B cell (primary cell): Measurements from ENCODE around the gene PIAS4. TPM values are rescaled to one million over a fixed set of nuclear protein-coding genes. Genes with fewer than 3 reads are reported as not detected.

Experiments used
- ATAC-seq: fragments of 200-7000 bp; cut with Tn5 transposase; one replicate; pipeline ENCODE4 v1.10.0; 2021; ENCODE audit warnings: low read depth, mild to moderate bottlenecking, moderate number of reproducible peaks, moderate library complexity
- CTCF ChIA-PET: fragments of 350-600 bp; sonication (Branson Sonifier 250); formaldehyde crosslinking; loops from one replicate; lab custom pipeline; 2021; ENCODE audit warnings: antibody characterized with exemption, inconsistent platforms; lab: Charles Lee
- POLR2A ChIA-PET: fragments of 350-600 bp; sonication (Branson Sonifier 250); formaldehyde crosslinking; loops from one replicate; lab custom pipeline; 2021; ENCODE audit warnings: antibody characterized with exemption; lab: Charles Lee
- DNase-seq: peaks from one replicate; pipeline ENCODE4 v3.0.0; 2013
- H2AFZ ChIP-seq: 2 replicates; pipeline ENCODE4 v1.6.1; 2012; ENCODE audit warnings: mild to moderate bottlenecking, low read depth, low read length; ENCODE audit not compliant: insufficient read depth, poor library complexity, severe bottlenecking
- H3K27ac ChIP-seq, 2 donors: 1 replicate in 1 of 2; 2 replicates in 1 of 2; pipeline ENCODE4 v1.5.1; 2012 to 2013; ENCODE audit warnings: low read length in 2 of 2, mild to moderate bottlenecking in 2 of 2, moderate library complexity in 1 of 2
- H3K27me3 ChIP-seq, 4 experiments: fragments of 200-600 bp in 1 of 4; sonication (generic) in 1 of 4; replicated peaks in 1 of 4; 1 replicate in 2 of 4; 2 replicates in 2 of 4; pipeline versions ENCODE4 v1.6.1 to v1.7.0; 2013 to 2016; ENCODE audit warnings: low read length in 3 of 4, mild to moderate bottlenecking in 2 of 4, mixed read lengths in 1 of 4, moderate library complexity in 1 of 4; ENCODE audit not compliant: insufficient read depth in 4 of 4, control insufficient read depth in 3 of 4; ENCODE audit errors: control extremely low read depth in 1 of 4
- H3K36me3 ChIP-seq, 2 experiments: replicated peaks in 1 of 2; 1 replicate in 1 of 2; 2 replicates in 1 of 2; pipeline versions ENCODE4 v1.6.1 to v1.7.1; 2013; ENCODE audit warnings: low read length in 1 of 2; ENCODE audit not compliant: insufficient read depth in 2 of 2, control insufficient read depth in 1 of 2; ENCODE audit errors: control extremely low read depth in 1 of 2, extremely low read depth in 1 of 2
- H3K4me1 ChIP-seq, 2 donors: fragments of 200-600 bp in 1 of 2; sonication (generic) in 1 of 2; 1 replicate in 1 of 2; 2 replicates in 1 of 2; pipeline versions ENCODE4 v1.5.1 to v1.6.1; 2013 to 2017; ENCODE audit warnings: low read length in 2 of 2; ENCODE audit not compliant: control insufficient read depth in 2 of 2, insufficient read depth in 2 of 2
- H3K4me2 ChIP-seq: replicated peaks from 2 replicates; pipeline ENCODE3; 2012; ENCODE audit warnings: mild to moderate bottlenecking, low read depth, low read length; ENCODE audit not compliant: poor library complexity, severe bottlenecking
- H3K4me3 ChIP-seq, 5 experiments: fragments of 200-600 bp in 1 of 5; sonication (generic) in 1 of 5; 1 replicate in 3 of 5; 2 replicates in 2 of 5; pipeline versions ENCODE4 v1.5.1 to v1.7.0; 2011 to 2016; ENCODE audit warnings: low read length in 4 of 5, mild to moderate bottlenecking in 4 of 5, low read depth in 2 of 5, control low read depth in 1 of 5, moderate library complexity in 1 of 5; ENCODE audit not compliant: insufficient read depth in 1 of 5; ENCODE audit errors: control extremely low read depth in 1 of 5, extremely low read depth in 1 of 5
- H3K79me2 ChIP-seq: fragments of 200-600 bp; sonication (generic); one replicate; pipeline ENCODE4 v1.6.0; 2016; ENCODE audit warnings: low read length; ENCODE audit not compliant: control insufficient read depth, insufficient read depth
- H3K9ac ChIP-seq: fragments of 200-600 bp; sonication (generic); 2 replicates; pipeline ENCODE4 v1.6.1; 2017; ENCODE audit warnings: mild to moderate bottlenecking, low read length, moderate library complexity
- H3K9me3 ChIP-seq, 3 donors: one replicate each; pipeline versions ENCODE4 v1.6.1 to v1.7.1; 2013; ENCODE audit warnings: low read length in 2 of 3; ENCODE audit not compliant: control insufficient read depth in 2 of 3, insufficient read depth in 1 of 3; ENCODE audit errors: control extremely low read depth in 1 of 3
- H4K20me1 ChIP-seq: 2 replicates; pipeline ENCODE4 v1.6.0; 2012; ENCODE audit warnings: mild to moderate bottlenecking, low read length; ENCODE audit not compliant: insufficient read depth, control insufficient read depth, poor library complexity, severe bottlenecking
- H3K27ac Mint-ChIP-seq: one replicate; pipeline ENCODE4 v1.8.0; 2021; ENCODE audit warnings: mixed read lengths
- H3K27me3 Mint-ChIP-seq: one replicate; pipeline ENCODE4 v1.8.0; 2021; ENCODE audit warnings: mixed read lengths
- H3K4me1 Mint-ChIP-seq: one replicate; pipeline ENCODE4 v1.8.0; 2021; ENCODE audit warnings: mixed read lengths
- H3K4me3 Mint-ChIP-seq: one replicate; pipeline ENCODE4 v1.8.0; 2021; ENCODE audit warnings: mixed read lengths
- H3K9me3 Mint-ChIP-seq: one replicate; pipeline ENCODE4 v1.8.0; 2022; ENCODE audit warnings: mixed read lengths; ENCODE audit not compliant: insufficient read depth
- CTCF ChIP-seq: fragments of 200-600 bp; IDR thresholded peaks from one replicate; pipeline ENCODE4 v1.8.0; 2022; ENCODE audit warnings: antibody characterized with exemption, mild to moderate bottlenecking
- EZH2 ChIP-seq: IDR thresholded peaks from 2 replicates; pipeline ENCODE4 v1.6.1; 2012; ENCODE audit warnings: borderline replicate concordance, low read depth, mild to moderate bottlenecking, moderate library complexity, low read length; ENCODE audit not compliant: insufficient read depth, poor library complexity, severe bottlenecking
- WGBS: methylation state at CpG from one replicate; pipeline ENCODE4 v1.1.5; 2013; ENCODE audit warnings: missing lambda C conversion rate; ENCODE audit not compliant: insufficient coverage; 5-methylcytosine and 5-hydroxymethylcytosine counted together
- intact Hi-C: fragments of 100-400 bp; cut with micrococcal nuclease; formaldehyde crosslinking; loops from one replicate; pipeline ENCODE4 v1.10.0; 2022
- polyA plus RNA-seq: library from polyadenylated mRNA; depleted of rRNA; stranded (reverse); fragments of >200 nt; gene quantifications from 2 replicates; pipeline ENCODE4 v1.2.3, GENCODE V29; 2012
- total RNA-seq, 2 donors: library from RNA; stranded (reverse); fragments of 120-200 nt in 1 of 2; gene quantifications; 1 replicate in 1 of 2; 2 replicates in 1 of 2; pipeline versions ENCODE4 v1.2.3 to v1.2.4, GENCODE V29; 2013 to 2022

PIAS4 gene
- total and polyA plus RNA-seq, 2 donors (not counting 1 experiment from before 2014, with no cell fraction given), result 13.7 to 56.8 TPM

- Histone ChIP-seq H3K9ac (no peak overlapping the region), H3K4me3 (no peak overlapping the region), H3K27me3 (no peaks in the 10 kb centered on the region), H3K36me3 (peaks cover 0 to 47% of the 10 kb centered on the region in 2 experiments), H2AFZ (no peak overlapping the region), H3K27ac (no peak overlapping the region), H3K9me3 (peaks cover 0 to 11% (median 1%) of the 10 kb centered on the region in 3 donors), H3K4me1 (no peaks in the 10 kb centered on the region), H3K4me2 (no peak overlapping the region), H3K79me2 (peaks cover 88% of the 10 kb centered on the region), H4K20me1 (peaks cover 92% of the 10 kb centered on the region)
- Mint-ChIP-seq H3K27ac (no peak overlapping the region), H3K4me1 (peaks cover 15% of the 10 kb centered on the region), H3K27me3 (no peaks in the 10 kb centered on the region), H3K9me3 (no peaks in the 10 kb centered on the region), H3K4me3 (no peak overlapping the region)
- ChIA-PET POLR2A (interaction anchor here (1.1 kb wide), 1 partner anchor 9 kb away, joined by 4 read pairs; the partner anchor contains the start of gene PIAS4), CTCF (no interaction called here)
- no peak for TF ChIP-seq CTCF
- no peak for TF ChIP-seq EZH2
- intact Hi-C loops, result no loop called here
- 94% methylated on average over 11 of the region's 15 CpGs for WGBS
- no peak for DNase-seq
- ATAC-seq, result no peak
Measured at GRCh38 chr19:4016903-4017638, 9.5 kb downstream of the PIAS4 start.

- TF ChIP-seq CTCF (no peak), EZH2 (no peak)
- Histone ChIP-seq H3K79me2 (peaks cover 88% of the 10 kb centered on the region), H3K9ac (no peak overlapping the region), H3K4me2 (no peak overlapping the region), H3K4me1 (no peaks in the 10 kb centered on the region), H3K4me3 (no peak overlapping the region), H4K20me1 (peaks cover 82% of the 10 kb centered on the region), H3K27ac (no peak overlapping the region), H2AFZ (no peak overlapping the region), H3K9me3 (peaks cover 0 to 17% (median 1%) of the 10 kb centered on the region in 3 donors), H3K27me3 (no peaks in the 10 kb centered on the region), H3K36me3 (peaks cover 0 to 39% of the 10 kb centered on the region in 2 experiments)
- Mint-ChIP-seq H3K9me3 (no peaks in the 10 kb centered on the region), H3K27me3 (no peaks in the 10 kb centered on the region), H3K4me1 (peaks cover 7% of the 10 kb centered on the region), H3K4me3 (no peak overlapping the region), H3K27ac (no peak overlapping the region)
- DNase-seq, result no peak
- intact Hi-C loops, result no loop called here
- ChIA-PET POLR2A (no interaction called here), CTCF (no interaction called here)
- no peak for ATAC-seq
- WGBS, result 99% methylated on average over 9 of the region's 22 CpGs
Measured at GRCh38 chr19:4018140-4018613, 10.6 kb downstream of the PIAS4 start.
